Erythroblast (primary cell): ENCODE results near the gene SERP1.

ENCODE experiments used
- GATA1 ChIP-seq: IDR thresholded peaks from 2 replicates; pipeline ENCODE4 v1.6.1; 2011; ENCODE audit warnings: low read depth, mild to moderate bottlenecking, control low read depth, low read length, moderate library complexity
- POLR2A ChIP-seq: IDR thresholded peaks from 2 replicates; pipeline ENCODE4 v1.6.1; 2011; ENCODE audit warnings: mild to moderate bottlenecking, low read length

DNA sequence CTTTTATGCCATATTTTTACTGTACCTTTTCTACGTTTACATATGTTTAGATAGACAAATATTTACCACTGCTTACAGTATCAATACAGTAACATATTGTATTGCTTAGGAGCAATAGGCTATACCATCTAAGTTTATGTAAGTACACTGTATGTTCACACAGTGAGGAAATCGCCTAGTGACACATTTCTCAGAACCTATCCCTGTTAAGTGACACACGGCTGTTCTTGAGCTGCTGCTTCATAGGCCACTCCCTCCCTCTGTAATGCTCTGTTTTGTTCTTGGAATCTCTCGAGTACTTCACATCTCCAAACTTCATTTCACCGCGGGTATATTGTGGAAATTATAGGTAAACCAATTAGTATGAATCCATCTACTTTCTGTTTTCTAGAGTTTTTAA lies 43.5 kb upstream of the SERP1 start:
- TF ChIP-seq POLR2A = no peak
- TF ChIP-seq GATA1 = no peak
